A549 (cell line): ENCODE results near the gene DOCK1.

ENCODE experiments used
- EHMT2 ChIP-seq: fragments of 200-600 bp; sonication (generic); IDR thresholded peaks from 2 replicates; pipeline ENCODE4 v1.6.1; 2016; ENCODE audit warnings: antibody characterized with exemption, low read depth, mild to moderate bottlenecking, moderate library complexity
- EP300 ChIP-seq, 2 experiments: fragments of >200 bp; sonication (Bioruptor Twin); formaldehyde crosslinking; IDR thresholded peaks; 2 replicates in 1 of 2; 3 replicates in 1 of 2; pipeline ENCODE4 v1.6.1; 2016 to 2017
- KDM5A ChIP-seq: fragments of 200-600 bp; sonication (generic); IDR thresholded peaks from 2 replicates; pipeline ENCODE4 v1.6.1; 2016; ENCODE audit warnings: antibody characterized with exemption, mild to moderate bottlenecking
- POLR2A ChIP-seq: IDR thresholded peaks from 2 replicates; pipeline ENCODE4 v1.6.1; 2012; ENCODE audit warnings: mild to moderate bottlenecking, low read length
- SMC3 ChIP-seq: fragments of >200 bp; sonication (Bioruptor Twin); formaldehyde crosslinking; IDR thresholded peaks from 3 replicates; pipeline ENCODE4 v1.6.1; 2018; ENCODE audit warnings: inconsistent platforms
- TF ChIP-seq, protein P1 (sequence below): fragments of >200 bp; sonication (Bioruptor Twin); formaldehyde crosslinking; IDR thresholded peaks from 3 replicates; pipeline ENCODE4 v1.5.1; 2016

DNA sequence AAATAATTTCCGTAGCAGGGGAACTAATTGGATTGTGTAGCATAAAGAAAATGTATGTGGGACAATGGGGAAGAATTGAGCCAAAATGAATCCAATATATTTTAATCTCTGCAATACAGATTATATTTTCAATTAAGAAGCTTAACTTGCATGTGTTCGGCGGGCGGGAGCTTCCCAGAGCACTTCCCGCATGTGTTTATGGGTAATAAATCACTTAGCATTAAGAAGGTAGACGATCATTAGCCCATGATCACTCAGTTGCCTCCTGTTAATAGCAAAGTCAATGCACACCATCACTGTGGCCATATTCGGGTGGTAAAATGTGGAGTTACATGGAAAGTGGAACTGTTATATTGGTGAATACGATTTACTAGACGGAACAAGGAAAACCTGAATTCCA lies 414.0 kb downstream of the DOCK1 start:
- TF ChIP-seq POLR2A (no peak), SMC3 (no peak), KDM5A (no peak), EP300 (IDR thresholded peaks at IDR 0.05) (no peak), EHMT2 (no peak)
- TF ChIP-seq, protein P1, sequence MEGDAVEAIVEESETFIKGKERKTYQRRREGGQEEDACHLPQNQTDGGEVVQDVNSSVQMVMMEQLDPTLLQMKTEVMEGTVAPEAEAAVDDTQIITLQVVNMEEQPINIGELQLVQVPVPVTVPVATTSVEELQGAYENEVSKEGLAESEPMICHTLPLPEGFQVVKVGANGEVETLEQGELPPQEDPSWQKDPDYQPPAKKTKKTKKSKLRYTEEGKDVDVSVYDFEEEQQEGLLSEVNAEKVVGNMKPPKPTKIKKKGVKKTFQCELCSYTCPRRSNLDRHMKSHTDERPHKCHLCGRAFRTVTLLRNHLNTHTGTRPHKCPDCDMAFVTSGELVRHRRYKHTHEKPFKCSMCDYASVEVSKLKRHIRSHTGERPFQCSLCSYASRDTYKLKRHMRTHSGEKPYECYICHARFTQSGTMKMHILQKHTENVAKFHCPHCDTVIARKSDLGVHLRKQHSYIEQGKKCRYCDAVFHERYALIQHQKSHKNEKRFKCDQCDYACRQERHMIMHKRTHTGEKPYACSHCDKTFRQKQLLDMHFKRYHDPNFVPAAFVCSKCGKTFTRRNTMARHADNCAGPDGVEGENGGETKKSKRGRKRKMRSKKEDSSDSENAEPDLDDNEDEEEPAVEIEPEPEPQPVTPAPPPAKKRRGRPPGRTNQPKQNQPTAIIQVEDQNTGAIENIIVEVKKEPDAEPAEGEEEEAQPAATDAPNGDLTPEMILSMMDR = no peak
